OCI-LY1 (cell line): ENCODE results near the gene EFCC1.

Source experiments
- H2AFZ ChIP-seq: fragments of 200-600 bp; sonication (generic), shearing (Covaris generic); 2 replicates; pipeline ENCODE4 v1.6.0; 2014; ENCODE audit warnings: antibody characterized with exemption, mild to moderate bottlenecking, low read length
- H3F3A ChIP-seq: fragments of 200-600 bp; sonication (generic), shearing (Covaris generic); 2 replicates; pipeline ENCODE4 v1.6.0; 2014; ENCODE audit warnings: mild to moderate bottlenecking, antibody characterized with exemption, low read length, moderate library complexity; ENCODE audit not compliant: insufficient read depth
- H3K27ac ChIP-seq: fragments of 200-600 bp; sonication (generic); 2 replicates; pipeline ENCODE4 v1.5.1; 2014; ENCODE audit warnings: low read length, mixed run types, mild to moderate bottlenecking, low read depth; ENCODE audit not compliant: poor library complexity, severe bottlenecking
- H3K27me3 ChIP-seq: fragments of 200-600 bp; sonication (generic); 2 replicates; pipeline ENCODE4 v1.6.0; 2014; ENCODE audit warnings: antibody characterized with exemption, mild to moderate bottlenecking, low read length, moderate library complexity; ENCODE audit not compliant: insufficient read depth
- H3K36me3 ChIP-seq: fragments of 200-600 bp; sonication (generic); 2 replicates; pipeline ENCODE4 v1.6.1; 2014; ENCODE audit warnings: mild to moderate bottlenecking, antibody characterized with exemption, low read length, moderate library complexity, mixed read lengths; ENCODE audit not compliant: insufficient read depth
- H3K4me1 ChIP-seq: fragments of 200-600 bp; sonication (generic); 2 replicates; pipeline ENCODE4 v1.5.1; 2014; ENCODE audit warnings: mild to moderate bottlenecking, low read length, moderate library complexity; ENCODE audit not compliant: insufficient read depth, severe bottlenecking
- H3K4me2 ChIP-seq: fragments of 200-600 bp; sonication (generic), shearing (Covaris generic); 2 replicates; pipeline ENCODE4 v1.6.1; 2014; ENCODE audit warnings: low read length
- H3K4me3 ChIP-seq: fragments of 200-600 bp; sonication (generic); 2 replicates; pipeline ENCODE4 v1.5.1; 2014; ENCODE audit warnings: low read length, low read depth, mild to moderate bottlenecking, mixed read lengths; ENCODE audit not compliant: poor library complexity, severe bottlenecking
- H3K79me2 ChIP-seq: fragments of 200-600 bp; shearing (Covaris generic); 2 replicates; pipeline ENCODE4 v1.6.1; 2016; ENCODE audit warnings: mixed run types, low read length, mixed read lengths; ENCODE audit not compliant: insufficient read depth
- H3K9ac ChIP-seq: fragments of 200-600 bp; sonication (generic), shearing (Covaris generic); 2 replicates; pipeline ENCODE4 v1.6.1; 2014; ENCODE audit warnings: mild to moderate bottlenecking, low read length, mixed read lengths
- H3K9me2 ChIP-seq: fragments of 200-600 bp; sonication (generic), shearing (Covaris generic); 2 replicates; pipeline ENCODE4 v1.6.1; 2014; ENCODE audit warnings: low read depth, mild to moderate bottlenecking, low read length, mixed read lengths
- H3K9me3 ChIP-seq: fragments of 200-600 bp; shearing (Covaris generic); 2 replicates; pipeline ENCODE4 v1.6.1; 2014; ENCODE audit warnings: low read length, mixed read lengths
- H4K20me1 ChIP-seq: fragments of 200-600 bp; sonication (generic), shearing (Covaris generic); 2 replicates; pipeline ENCODE4 v1.6.0; 2016; ENCODE audit warnings: mild to moderate bottlenecking, low read length; ENCODE audit not compliant: insufficient read depth
- EZH2 ChIP-seq: fragments of 200-600 bp; sonication (generic), shearing (Covaris generic); IDR thresholded peaks from 2 replicates; pipeline ENCODE4 v1.8.0; 2017; ENCODE audit warnings: borderline replicate concordance, mixed run types, mild to moderate bottlenecking, antibody characterized with exemption, low read length, moderate library complexity, mixed read lengths
- TF ChIP-seq, protein P1 (sequence below): fragments of 200-600 bp; sonication (generic), shearing (Covaris generic); IDR thresholded peaks from 2 replicates; pipeline ENCODE4 v1.5.1; 2017; ENCODE audit warnings: mild to moderate bottlenecking, antibody characterized with exemption, low read length, moderate library complexity, mixed read lengths

EFCC1 gene

DNA sequence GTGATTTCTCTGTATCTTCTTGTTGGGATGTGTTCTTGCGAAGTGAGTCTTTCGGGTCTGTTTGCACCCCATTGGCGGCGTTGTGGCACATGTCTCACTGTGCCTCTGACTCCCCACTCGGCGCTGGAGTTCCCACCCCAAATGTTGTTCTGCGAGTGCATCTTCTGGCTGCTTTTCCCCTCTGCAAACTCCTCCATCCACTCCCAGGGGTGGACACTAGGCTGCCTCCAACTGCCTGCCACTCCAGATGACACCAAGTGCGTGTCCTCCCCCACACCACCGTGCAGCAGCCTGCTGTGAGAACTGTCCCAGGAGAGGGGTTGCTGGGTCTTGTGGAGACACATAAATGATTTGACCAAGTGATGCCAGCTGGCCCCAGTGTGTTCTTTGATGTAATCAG is 17.6 kb downstream of the EFCC1 start:
- H3K27me3 ChIP-seq: no peaks in the 10 kb centered on the region
- no peaks in the 10 kb centered on the region for H3K9me3 ChIP-seq
- H3K36me3 ChIP-seq: no peaks in the 10 kb centered on the region
- H3K4me3 ChIP-seq: no peak overlapping the region
- H2AFZ ChIP-seq: no peak overlapping the region
- peaks cover 26% of the 10 kb centered on the region for H3K4me1 ChIP-seq
- no peak overlapping the region for H3K9ac ChIP-seq
- H3K79me2 ChIP-seq: no peaks in the 10 kb centered on the region
- H3K4me2 ChIP-seq: no peak overlapping the region
- no peak for TF ChIP-seq EZH2
- TF ChIP-seq, protein P1, sequence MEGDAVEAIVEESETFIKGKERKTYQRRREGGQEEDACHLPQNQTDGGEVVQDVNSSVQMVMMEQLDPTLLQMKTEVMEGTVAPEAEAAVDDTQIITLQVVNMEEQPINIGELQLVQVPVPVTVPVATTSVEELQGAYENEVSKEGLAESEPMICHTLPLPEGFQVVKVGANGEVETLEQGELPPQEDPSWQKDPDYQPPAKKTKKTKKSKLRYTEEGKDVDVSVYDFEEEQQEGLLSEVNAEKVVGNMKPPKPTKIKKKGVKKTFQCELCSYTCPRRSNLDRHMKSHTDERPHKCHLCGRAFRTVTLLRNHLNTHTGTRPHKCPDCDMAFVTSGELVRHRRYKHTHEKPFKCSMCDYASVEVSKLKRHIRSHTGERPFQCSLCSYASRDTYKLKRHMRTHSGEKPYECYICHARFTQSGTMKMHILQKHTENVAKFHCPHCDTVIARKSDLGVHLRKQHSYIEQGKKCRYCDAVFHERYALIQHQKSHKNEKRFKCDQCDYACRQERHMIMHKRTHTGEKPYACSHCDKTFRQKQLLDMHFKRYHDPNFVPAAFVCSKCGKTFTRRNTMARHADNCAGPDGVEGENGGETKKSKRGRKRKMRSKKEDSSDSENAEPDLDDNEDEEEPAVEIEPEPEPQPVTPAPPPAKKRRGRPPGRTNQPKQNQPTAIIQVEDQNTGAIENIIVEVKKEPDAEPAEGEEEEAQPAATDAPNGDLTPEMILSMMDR: no peak
- H3K27ac ChIP-seq: no peak overlapping the region
- H3F3A ChIP-seq: no peaks in the 10 kb centered on the region
- H3K9me2 ChIP-seq: no peaks in the 10 kb centered on the region
- H4K20me1 ChIP-seq: no peaks in the 10 kb centered on the region

DNA sequence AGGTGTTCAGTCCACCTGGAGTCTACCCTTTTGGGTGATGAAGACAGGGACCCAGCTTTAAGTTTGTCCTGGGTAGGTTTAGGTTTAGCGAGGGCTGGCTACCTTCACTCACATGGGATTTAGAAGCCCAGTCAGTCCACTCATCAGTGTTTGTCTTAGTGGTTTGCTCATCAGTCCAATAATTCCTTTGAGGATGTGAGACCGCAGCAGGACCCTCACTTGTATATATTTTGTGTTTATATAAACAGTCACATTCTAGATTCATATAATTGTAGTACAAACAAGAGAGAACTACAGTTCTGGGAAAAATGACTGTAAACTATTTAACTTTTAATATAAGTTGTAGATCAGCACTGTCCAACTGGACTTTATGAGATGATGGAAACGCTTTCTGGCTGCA is 18.2 kb downstream of the EFCC1 start:
- no peak overlapping the region for H3K4me2 ChIP-seq
- no peak overlapping the region for H3K9ac ChIP-seq

DNA sequence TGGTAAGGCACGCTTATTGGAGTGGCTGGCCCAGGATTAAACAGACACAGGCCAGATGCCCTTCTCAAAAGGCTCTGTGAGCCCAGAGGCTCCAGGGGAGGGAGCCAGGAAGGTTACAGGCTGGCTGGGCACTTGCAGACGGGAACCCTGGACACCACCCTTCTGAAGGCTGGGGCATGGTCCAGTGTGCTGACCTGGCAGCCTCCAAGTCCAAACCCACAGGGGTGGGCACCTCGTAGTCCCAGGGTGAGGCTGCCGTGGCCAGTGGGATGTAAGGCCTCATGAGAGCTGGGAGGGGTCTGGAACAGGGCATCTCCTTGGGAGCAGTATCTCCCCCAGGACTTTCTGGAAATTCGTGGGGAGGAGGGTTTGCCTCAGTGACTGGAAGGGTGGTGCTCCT is 19.6 kb downstream of the EFCC1 start:
- no peaks in the 10 kb centered on the region for H3K9me2 ChIP-seq
- peaks cover 23% of the 10 kb centered on the region for H3K4me1 ChIP-seq
- no peaks in the 10 kb centered on the region for H3K9me3 ChIP-seq
- no peaks in the 10 kb centered on the region for H3K36me3 ChIP-seq
- no peaks in the 10 kb centered on the region for H3F3A ChIP-seq
- no peaks in the 10 kb centered on the region for H3K79me2 ChIP-seq
- TF ChIP-seq, protein P1: no peak
- TF ChIP-seq EZH2: no peak
- H3K9ac ChIP-seq: no peak overlapping the region
- no peak overlapping the region for H3K27ac ChIP-seq
- no peaks in the 10 kb centered on the region for H3K27me3 ChIP-seq
- H3K4me3 ChIP-seq: no peak overlapping the region
- no peak overlapping the region for H2AFZ ChIP-seq
- no peaks in the 10 kb centered on the region for H4K20me1 ChIP-seq
- no peak overlapping the region for H3K4me2 ChIP-seq

More for the DNA sequence above, 18.2 kb downstream of the EFCC1 start:
- Histone ChIP-seq H3K79me2 (no peaks in the 10 kb centered on the region), H3K4me3 (no peak overlapping the region), H3K9me3 (no peaks in the 10 kb centered on the region), H3K9me2 (no peaks in the 10 kb centered on the region), H4K20me1 (no peaks in the 10 kb centered on the region), H3K4me1 (peaks cover 26% of the 10 kb centered on the region), H3K27me3 (no peaks in the 10 kb centered on the region), H2AFZ (no peak overlapping the region), H3K36me3 (no peaks in the 10 kb centered on the region), H3K27ac (no peak overlapping the region), H3F3A (no peaks in the 10 kb centered on the region)
- TF ChIP-seq EZH2: no peak
- TF ChIP-seq, protein P1: no peak
